GM23248 (cell line): ENCODE data around the gene SLC6A4.

Experiments
- EZH2 ChIP-seq: fragments of 200-600 bp; sonication (generic); IDR thresholded peaks from 2 replicates; pipeline ENCODE4 v1.6.1; 2018; ENCODE audit warnings: antibody characterized with exemption, mild to moderate bottlenecking; ENCODE audit not compliant: insufficient read depth, poor library complexity, severe bottlenecking
- EZH2phosphoT487 ChIP-seq: fragments of 200-600 bp; sonication (generic); IDR thresholded peaks from 2 replicates; pipeline ENCODE4 v1.6.1; 2018; ENCODE audit warnings: antibody characterized with exemption, moderate library complexity, mild to moderate bottlenecking, low read depth; ENCODE audit not compliant: insufficient read depth

GRCh38 chr17:30224419-30224960 is 11.0 kb downstream of the SLC6A4 start:
- TF ChIP-seq EZH2 (no peak), EZH2phosphoT487 (no peak)
